Uterus (tissue), 4 donors: ENCODE measurements around the gene PAX2. TPM values are rescaled to one million over a fixed set of nuclear protein-coding genes. Genes with fewer than 3 reads are reported as not detected.

Source experiments
- DNase-seq, 2 donors: peaks; one replicate each; pipeline ENCODE4 v3.0.0-alpha.2; 2019 to 2020
- H3K27ac ChIP-seq, 2 donors: fragments of 200-600 bp; sonication (generic); 1 replicate in 1 of 2; 2 replicates in 1 of 2; pipeline ENCODE4 v1.5.1; 2016 to 2018
- H3K27me3 ChIP-seq, 2 donors: fragments of 200-600 bp; sonication (generic); one replicate each; pipeline ENCODE4 v1.5.1; 2018 to 2019; ENCODE audit warnings: control low read depth in 1 of 2
- H3K36me3 ChIP-seq, 2 donors: fragments of 200-600 bp; sonication (generic); one replicate each; pipeline ENCODE4 v1.5.1; 2019; ENCODE audit warnings: control low read depth in 1 of 2
- H3K4me1 ChIP-seq, 2 donors: fragments of 200-600 bp; sonication (generic); one replicate each; pipeline ENCODE4 v1.5.1; 2018 to 2019; ENCODE audit warnings: control low read depth in 1 of 2
- H3K4me3 ChIP-seq, 2 donors: fragments of 200-600 bp; sonication (generic); 1 replicate in 1 of 2; 2 replicates in 1 of 2; pipeline ENCODE4 v1.5.1; 2018 to 2019; ENCODE audit warnings: mild to moderate bottlenecking in 1 of 2
- H3K9me3 ChIP-seq, 2 donors: fragments of 200-600 bp; sonication (generic); one replicate each; pipeline ENCODE4 v1.5.1; 2019; ENCODE audit warnings: control low read depth in 1 of 2
- POLR2A ChIP-seq, 2 donors: fragments of 450-650 bp; IDR thresholded peaks; one replicate each; pipeline ENCODE4 v1.6.1; 2016; ENCODE audit warnings: antibody characterized with exemption in 2 of 2, mild to moderate bottlenecking in 1 of 2, moderate library complexity in 1 of 2
- intact Hi-C: fragments of 100-400 bp; cut with DNase I; formaldehyde crosslinking; loops from one replicate; pipeline ENCODE4 v1.15.1; 2023; ENCODE audit warnings: low total_unique reads
- total RNA-seq, 4 donors: library from RNA; depleted of rRNA in 3 of 4; stranded (reverse); fragments of >200 nt in 3 of 4; gene quantifications; one replicate each; pipeline versions ENCODE4 v1.1.0 to v1.2.4, GENCODE V29; 2014 to 2023
- TF ChIP-seq, protein P1 (sequence below), 4 experiments: fragments of 200-600 bp in 2 of 4; fragments of 450-650 bp in 2 of 4; sonication (generic) in 2 of 4; IDR thresholded peaks; one replicate each; pipeline ENCODE4 v1.5.1; 2016 to 2019; ENCODE audit warnings: antibody characterized with exemption in 4 of 4, mild to moderate bottlenecking in 2 of 4, moderate library complexity in 1 of 4
- donor health status: DM: yes; HTN: yes; CAD: no.

Gene PAX2
- total RNA-seq, 4 donors from 2014 or later: 0.64 to 39.7 (median 21.3) TPM; not detected in 1

DNA sequence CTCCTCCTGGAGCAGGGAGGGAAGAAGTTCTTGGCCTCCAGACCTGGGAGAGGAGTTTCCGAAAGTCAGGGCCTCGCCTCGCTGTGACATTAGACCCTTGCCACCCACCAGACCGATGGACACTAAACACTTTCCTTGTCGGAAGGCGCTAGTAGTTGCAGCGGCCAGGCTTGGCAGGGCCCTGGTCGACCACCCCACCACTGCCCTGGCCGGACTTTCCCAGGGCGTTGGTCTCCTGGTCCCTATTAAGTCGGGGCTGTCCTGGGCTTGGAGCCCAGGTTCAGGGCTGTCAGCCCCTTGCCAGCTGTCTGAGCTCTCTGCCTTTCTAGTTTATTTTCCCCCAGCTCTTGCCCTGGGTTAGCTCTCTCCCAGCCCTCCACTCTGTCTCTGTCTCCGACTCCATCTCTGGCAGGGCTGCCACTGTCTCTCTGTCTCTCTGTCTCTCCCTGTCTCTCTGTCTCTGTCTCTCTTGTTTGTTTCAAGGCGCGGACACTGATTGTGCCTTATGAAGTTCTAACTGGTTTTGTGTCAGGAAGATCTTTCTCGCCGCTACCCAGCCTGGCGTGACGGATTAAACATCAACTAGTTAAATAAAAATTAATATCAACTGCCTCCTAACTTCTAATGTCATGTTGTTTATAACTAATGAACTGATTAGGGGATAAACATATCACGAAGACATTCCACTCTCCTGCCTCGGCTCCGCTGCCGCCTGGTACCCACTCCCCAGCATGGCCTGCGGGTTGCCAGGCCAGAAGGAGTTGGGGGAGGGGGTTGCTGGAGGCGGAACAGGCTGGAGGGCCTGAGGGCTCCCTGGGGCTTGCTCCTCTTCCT lies 13.8 kb upstream of the PAX2 start:
- intact Hi-C loops: no loop called here
- H3K9me3 ChIP-seq: no peaks in the 10 kb centered on the region
- H3K27me3 ChIP-seq: peaks cover 11 to 64% of the 10 kb centered on the region in 2 donors
- DNase-seq: no peak
- no peak for TF ChIP-seq POLR2A (IDR thresholded peaks at IDR 0.05)
- TF ChIP-seq, protein P1, sequence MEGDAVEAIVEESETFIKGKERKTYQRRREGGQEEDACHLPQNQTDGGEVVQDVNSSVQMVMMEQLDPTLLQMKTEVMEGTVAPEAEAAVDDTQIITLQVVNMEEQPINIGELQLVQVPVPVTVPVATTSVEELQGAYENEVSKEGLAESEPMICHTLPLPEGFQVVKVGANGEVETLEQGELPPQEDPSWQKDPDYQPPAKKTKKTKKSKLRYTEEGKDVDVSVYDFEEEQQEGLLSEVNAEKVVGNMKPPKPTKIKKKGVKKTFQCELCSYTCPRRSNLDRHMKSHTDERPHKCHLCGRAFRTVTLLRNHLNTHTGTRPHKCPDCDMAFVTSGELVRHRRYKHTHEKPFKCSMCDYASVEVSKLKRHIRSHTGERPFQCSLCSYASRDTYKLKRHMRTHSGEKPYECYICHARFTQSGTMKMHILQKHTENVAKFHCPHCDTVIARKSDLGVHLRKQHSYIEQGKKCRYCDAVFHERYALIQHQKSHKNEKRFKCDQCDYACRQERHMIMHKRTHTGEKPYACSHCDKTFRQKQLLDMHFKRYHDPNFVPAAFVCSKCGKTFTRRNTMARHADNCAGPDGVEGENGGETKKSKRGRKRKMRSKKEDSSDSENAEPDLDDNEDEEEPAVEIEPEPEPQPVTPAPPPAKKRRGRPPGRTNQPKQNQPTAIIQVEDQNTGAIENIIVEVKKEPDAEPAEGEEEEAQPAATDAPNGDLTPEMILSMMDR (IDR thresholded peaks at IDR 0.05): no peak
- H3K4me1 ChIP-seq: peaks cover 0 to 21% of the 10 kb centered on the region in 2 donors
- no peak overlapping the region for H3K27ac ChIP-seq
- no peaks in the 10 kb centered on the region for H3K36me3 ChIP-seq
- H3K4me3 ChIP-seq: no peak overlapping the region

DNA sequence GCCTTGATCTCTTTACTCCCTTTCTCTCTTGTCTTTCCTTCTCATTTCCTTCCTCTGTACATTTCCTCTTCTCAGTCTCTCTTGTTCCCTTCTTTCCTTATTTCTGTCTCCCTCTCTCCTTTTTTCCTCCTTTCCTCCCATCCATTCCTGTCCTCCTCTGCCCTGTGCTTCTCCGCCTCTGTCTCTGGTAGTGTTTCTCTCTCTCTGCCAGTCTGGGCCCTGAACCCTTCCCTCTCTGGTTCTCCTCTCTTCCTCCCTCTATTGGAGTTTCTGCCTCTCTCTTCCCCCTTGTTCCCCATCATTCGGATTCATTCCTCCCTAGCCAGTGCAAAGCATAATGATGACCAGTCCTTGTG lies 13.2 kb upstream of the PAX2 start:
- H3K4me3 ChIP-seq: no peak overlapping the region
- intact Hi-C loops: no loop called here
- H3K27me3 ChIP-seq: peaks cover 11 to 65% of the 10 kb centered on the region in 2 donors
- H3K9me3 ChIP-seq: no peaks in the 10 kb centered on the region
- TF ChIP-seq, protein P1 (IDR thresholded peaks at IDR 0.05): no peak
- TF ChIP-seq POLR2A (IDR thresholded peaks at IDR 0.05): no peak
- no peaks in the 10 kb centered on the region for H3K36me3 ChIP-seq
- H3K27ac ChIP-seq: no peak overlapping the region
- DNase-seq: no peak
- H3K4me1 ChIP-seq: peaks cover 0 to 23% of the 10 kb centered on the region in 2 donors

DNA sequence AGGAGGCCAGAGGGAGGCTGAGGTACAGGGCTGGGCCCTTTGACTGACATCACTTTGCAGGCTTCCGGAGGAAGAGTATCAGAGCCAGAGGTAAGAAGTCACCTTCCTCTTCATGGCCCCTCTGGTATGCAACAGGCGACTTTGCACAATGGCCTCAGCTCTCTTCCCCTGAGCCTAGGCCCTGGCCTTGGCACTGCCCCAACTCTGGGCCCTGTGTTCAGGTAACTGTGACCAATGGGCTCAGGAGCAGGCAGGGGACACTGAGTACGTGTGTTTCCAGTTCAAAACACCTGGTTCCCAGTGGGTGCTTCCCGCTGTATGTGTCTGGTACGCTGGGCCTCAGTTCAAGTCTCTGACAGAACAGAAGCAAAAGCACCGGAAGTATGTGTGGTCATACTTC lies 12.1 kb upstream of the PAX2 start:
- peaks cover 20 to 73% of the 10 kb centered on the region in 2 donors for H3K27me3 ChIP-seq
- intact Hi-C loops: no loop called here

DNA sequence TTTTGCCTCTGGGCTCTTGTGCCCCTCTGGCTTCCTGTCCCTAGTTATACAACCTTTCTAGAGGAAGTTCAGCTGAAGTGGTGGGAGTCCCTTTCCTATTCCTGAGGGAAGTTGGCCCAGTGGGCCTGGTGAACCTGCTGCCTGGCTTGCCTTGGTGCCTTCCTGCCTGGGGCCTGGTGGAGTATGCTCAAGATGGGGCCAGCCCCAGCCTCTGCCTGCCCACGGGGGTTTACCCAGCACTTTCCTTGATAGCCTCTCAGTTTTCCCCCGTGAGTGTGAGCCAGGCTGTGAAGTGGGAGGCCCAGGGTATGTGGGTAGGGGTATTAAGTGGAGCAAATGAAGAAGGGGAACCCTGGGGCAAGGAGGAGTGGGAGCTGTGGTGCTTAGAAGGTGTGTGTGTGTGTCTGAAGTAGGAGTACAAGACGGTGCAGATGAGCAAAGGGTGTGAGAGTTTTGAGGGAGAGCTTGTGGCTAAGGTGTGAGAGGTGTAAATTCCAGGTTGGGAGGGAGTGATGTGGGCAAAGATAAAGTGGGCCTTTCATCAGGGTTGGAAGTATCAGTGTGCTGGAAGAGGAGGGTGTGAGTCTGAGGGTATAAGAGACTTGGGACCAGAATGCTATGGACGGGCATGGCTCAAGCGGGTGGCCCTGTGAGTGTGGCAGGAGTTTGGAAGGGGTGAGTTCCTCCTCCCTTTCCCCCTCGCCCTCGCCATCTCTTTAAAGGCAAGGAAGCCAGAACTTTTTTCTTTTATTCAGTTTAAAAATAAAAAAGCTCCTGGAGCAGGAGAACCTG lies 10.9 kb upstream of the PAX2 start:
- Histone ChIP-seq H3K36me3 (no peaks in the 10 kb centered on the region), H3K4me3 (no peak overlapping the region), H3K4me1 (peaks cover 0 to 32% of the 10 kb centered on the region in 2 donors), H3K27me3 (peaks cover 21 to 79% of the 10 kb centered on the region in 2 donors), H3K9me3 (no peaks in the 10 kb centered on the region), H3K27ac (no peak overlapping the region)
- intact Hi-C loops: no loop called here
- DNase-seq: no peak
- TF ChIP-seq POLR2A (IDR thresholded peaks at IDR 0.05): no peak
- TF ChIP-seq, protein P1 (IDR thresholded peaks at IDR 0.05): no peak

More for the DNA sequence above, 12.1 kb upstream of the PAX2 start:
- TF ChIP-seq, protein P1 (IDR thresholded peaks at IDR 0.05): no peak
- TF ChIP-seq POLR2A (IDR thresholded peaks at IDR 0.05): no peak
- no peak for DNase-seq
- no peak overlapping the region for H3K27ac ChIP-seq
- peaks cover 0 to 29% of the 10 kb centered on the region in 2 donors for H3K4me1 ChIP-seq
- H3K9me3 ChIP-seq: no peaks in the 10 kb centered on the region
- H3K36me3 ChIP-seq: no peaks in the 10 kb centered on the region
- no peak overlapping the region for H3K4me3 ChIP-seq

DNA sequence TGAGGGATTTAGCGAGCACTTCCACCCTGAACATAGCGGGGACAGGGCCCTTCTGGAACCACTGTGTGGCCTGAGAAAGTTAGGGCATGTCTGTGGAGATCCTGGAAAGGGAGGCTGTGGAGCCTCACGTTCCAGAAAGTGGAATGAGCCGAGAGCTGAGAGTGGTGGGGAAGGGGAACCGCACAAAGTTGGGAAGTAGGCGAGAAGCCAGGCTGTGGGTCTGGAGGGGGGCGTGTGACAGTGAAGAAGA lies 10.4 kb upstream of the PAX2 start:
- DNase-seq: no peak
- intact Hi-C loops: no loop called here
- Histone ChIP-seq H3K36me3 (no peaks in the 10 kb centered on the region), H3K27me3 (peaks cover 23 to 80% of the 10 kb centered on the region in 2 donors), H3K27ac (no peak overlapping the region), H3K9me3 (no peaks in the 10 kb centered on the region), H3K4me3 (no peak overlapping the region), H3K4me1 (peaks cover 0 to 29% of the 10 kb centered on the region in 2 donors)
- TF ChIP-seq, protein P1 (IDR thresholded peaks at IDR 0.05): no peak
